22Rv1 (cell line): ENCODE data around the gene SWI5.

Experiments used
- CTCF ChIP-seq: fragments of 450-650 bp; IDR thresholded peaks from 2 replicates; pipeline ENCODE4 v1.5.1; 2017; ENCODE audit warnings: mild to moderate bottlenecking
- ZFX ChIP-seq: fragments of 450-650 bp; IDR thresholded peaks from 2 replicates; pipeline ENCODE4 v1.6.1; 2017; ENCODE audit warnings: antibody characterized with exemption, borderline replicate concordance

- no peak for TF ChIP-seq CTCF
- no peak for TF ChIP-seq ZFX
Measured at GRCh38 chr9:128293091-128293490, 17.0 kb downstream of the SWI5 start.
